Activated T-helper 2 cell treated with anti-CD3 and anti-CD28 coated beads, Interferon-gamma antibody, Interleukin-2, Interleukin-4, amounts not matched to agents 10 μg/mL and 5 μg/mL and 100 μg/mL, durations not matched to agents 14 hours and 24 hours and 36 hours (primary cell): ENCODE measurements around the gene FMR1NB. TPM values are rescaled to one million over a fixed set of nuclear protein-coding genes. Genes with fewer than 3 reads are reported as not detected.

ENCODE experiments used
- DNase-seq: peaks from one replicate; pipeline ENCODE4 v3.0.0; 2021; ENCODE audit warnings: low spot score
- H3K27ac Mint-ChIP-seq: one replicate; pipeline ENCODE4 v1.8.0; 2021; ENCODE audit warnings: mixed read lengths
- H3K27me3 Mint-ChIP-seq: one replicate; pipeline ENCODE4 v1.8.0; 2021; ENCODE audit warnings: low read depth, mixed read lengths
- H3K36me3 Mint-ChIP-seq: one replicate; pipeline ENCODE4 v1.8.0; 2021; ENCODE audit warnings: low read depth, mixed read lengths
- H3K4me1 Mint-ChIP-seq: one replicate; pipeline ENCODE4 v1.8.0; 2021; ENCODE audit warnings: low read depth, mixed read lengths
- H3K4me3 Mint-ChIP-seq: one replicate; pipeline ENCODE4 v1.8.0; 2021; ENCODE audit warnings: low read depth, mild to moderate bottlenecking, moderate library complexity, mixed read lengths
- H3K9me3 Mint-ChIP-seq: one replicate; pipeline ENCODE4 v1.8.0; 2021; ENCODE audit warnings: mixed read lengths
- intact Hi-C: fragments of 100-400 bp; cut with micrococcal nuclease; formaldehyde crosslinking; loops from one replicate; pipeline ENCODE4 v1.15.1; 2023
- total RNA-seq: library from RNA; stranded (reverse); gene quantifications from 2 replicates; pipeline ENCODE4 v1.2.3, GENCODE V29; 2022

FMR1NB gene, protein sequence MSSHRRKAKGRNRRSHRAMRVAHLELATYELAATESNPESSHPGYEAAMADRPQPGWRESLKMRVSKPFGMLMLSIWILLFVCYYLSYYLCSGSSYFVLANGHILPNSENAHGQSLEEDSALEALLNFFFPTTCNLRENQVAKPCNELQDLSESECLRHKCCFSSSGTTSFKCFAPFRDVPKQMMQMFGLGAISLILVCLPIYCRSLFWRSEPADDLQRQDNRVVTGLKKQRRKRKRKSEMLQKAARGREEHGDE
- not detected in 2 replicates for total RNA-seq

GRCh38 chrX:147981038-147981752 is at the start of gene FMR1NB:
Gene FMR1NB (plus strand): TSS chrX:147981337. CDS start chrX:147981403, 66 bp downstream.
- Mint-ChIP-seq H3K27ac (no peak within 1 kb of the TSS), H3K27me3 (no peaks in the 10 kb centered on the region)
- intact Hi-C loops, result no loop called here

DNA sequence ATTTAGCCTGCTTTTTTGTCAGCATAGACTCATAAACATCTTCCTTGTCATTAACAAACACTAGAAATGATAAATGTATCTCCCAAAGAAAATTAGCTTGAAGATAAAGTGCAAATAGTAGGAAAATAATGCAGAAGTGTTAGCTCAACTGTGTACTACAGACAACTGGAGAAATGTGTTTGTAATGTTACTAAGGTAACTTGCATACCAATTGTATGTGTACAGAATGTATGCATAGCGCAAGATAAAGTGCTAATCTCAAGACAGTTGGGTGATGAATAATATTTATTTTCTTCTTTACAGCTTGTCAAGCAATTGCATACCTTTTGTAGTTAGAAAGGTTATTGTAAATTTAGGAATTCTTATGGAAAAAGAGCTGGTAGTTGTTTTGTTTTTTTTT is 47.3 kb upstream of the FMR1NB start:
- Mint-ChIP-seq H3K4me3 (no peak overlapping the region), H3K36me3 (peaks cover 37% of the 10 kb centered on the region), H3K27me3 (no peaks in the 10 kb centered on the region), H3K9me3 (no peaks in the 10 kb centered on the region), H3K27ac (no peak overlapping the region), H3K4me1 (peaks cover 2% of the 10 kb centered on the region)
- intact Hi-C loops, result no loop called here
- DNase-seq, result no peak

More at GRCh38 chrX:147981038-147981752, at the start of gene FMR1NB:
- no peaks in the 10 kb centered on the region for H3K9me3 Mint-ChIP-seq
- H3K4me3 Mint-ChIP-seq, result no peak within 1 kb of the TSS
- no peak for DNase-seq
- H3K36me3 Mint-ChIP-seq, result no peaks in the 10 kb centered on the region
- H3K4me1 Mint-ChIP-seq, result no peaks in the 10 kb centered on the region

DNA sequence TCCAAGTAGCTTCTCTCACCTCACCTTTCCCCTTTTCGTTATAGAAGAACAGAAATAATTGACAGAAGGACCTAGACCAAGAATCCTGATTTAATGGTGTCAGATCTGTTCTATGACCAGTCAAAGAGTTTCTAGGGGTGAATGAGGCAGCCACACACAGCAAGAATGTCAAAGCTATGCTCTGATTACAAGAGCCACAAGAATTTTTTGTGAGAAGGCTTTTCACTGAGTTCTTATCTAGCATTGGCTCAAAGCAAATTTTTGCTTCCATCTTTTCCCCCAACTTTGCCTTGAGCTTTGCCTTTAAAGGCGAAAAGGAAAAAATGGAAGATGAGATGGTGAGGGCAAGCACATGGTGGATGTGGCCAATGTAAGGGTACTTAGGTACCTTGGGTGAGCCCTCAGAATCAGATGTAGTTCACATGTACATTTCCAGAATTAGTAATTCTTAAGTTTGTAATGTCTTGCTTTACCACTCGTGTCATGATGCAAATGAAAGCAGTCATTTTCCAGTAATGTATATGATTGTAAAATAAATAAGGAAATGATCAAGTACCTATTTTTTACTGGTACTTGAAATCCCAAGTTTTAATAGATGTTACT is 45.9 kb upstream of the FMR1NB start:
- intact Hi-C loops, result no loop called here
- H3K27ac Mint-ChIP-seq, result no peak overlapping the region

DNA sequence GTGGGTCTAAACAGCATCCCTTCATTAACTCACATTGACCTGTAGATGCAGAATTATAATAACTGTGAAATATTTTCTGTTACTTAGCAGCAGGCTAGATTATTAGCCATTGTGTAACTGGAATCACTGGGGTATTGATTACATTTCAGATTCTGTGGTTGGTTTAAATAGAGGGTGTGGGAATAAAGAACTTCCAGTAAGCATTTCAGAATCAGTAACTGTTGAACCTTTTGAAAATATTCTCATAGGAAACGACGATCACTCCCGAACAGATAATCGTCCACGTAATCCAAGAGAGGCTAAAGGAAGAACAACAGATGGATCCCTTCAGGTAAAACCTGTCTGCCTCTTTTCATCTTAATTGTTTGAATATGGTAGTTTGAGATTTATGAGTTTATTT is 35.9 kb upstream of the FMR1NB start:
- Mint-ChIP-seq H3K27ac (no peak overlapping the region), H3K4me3 (no peak overlapping the region), H3K4me1 (no peaks in the 10 kb centered on the region), H3K36me3 (peaks cover 53% of the 10 kb centered on the region), H3K9me3 (no peaks in the 10 kb centered on the region), H3K27me3 (no peaks in the 10 kb centered on the region)
- intact Hi-C loops, result no loop called here
- no peak for DNase-seq

More for the DNA sequence above, 45.9 kb upstream of the FMR1NB start:
- no peak for DNase-seq
- Mint-ChIP-seq H3K4me3 (no peak overlapping the region), H3K27me3 (no peaks in the 10 kb centered on the region), H3K4me1 (peaks cover 2% of the 10 kb centered on the region), H3K36me3 (peaks cover 34% of the 10 kb centered on the region), H3K9me3 (no peaks in the 10 kb centered on the region)

DNA sequence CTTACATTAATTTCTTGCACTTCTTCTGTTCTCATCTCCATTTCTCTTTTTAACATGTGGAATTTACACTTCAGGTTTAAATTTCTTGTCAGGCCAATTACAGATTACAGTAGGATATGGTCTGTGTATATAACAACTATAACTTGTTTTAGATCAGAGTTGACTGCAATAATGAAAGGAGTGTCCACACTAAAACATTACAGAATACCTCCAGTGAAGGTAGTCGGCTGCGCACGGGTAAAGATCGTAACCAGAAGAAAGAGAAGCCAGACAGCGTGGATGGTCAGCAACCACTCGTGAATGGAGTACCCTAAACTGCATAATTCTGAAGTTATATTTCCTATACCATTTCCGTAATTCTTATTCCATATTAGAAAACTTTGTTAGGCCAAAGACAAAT is 32.6 kb upstream of the FMR1NB start:
- Mint-ChIP-seq H3K27me3 (no peaks in the 10 kb centered on the region), H3K4me3 (no peak overlapping the region), H3K4me1 (no peaks in the 10 kb centered on the region), H3K9me3 (no peaks in the 10 kb centered on the region), H3K27ac (no peak overlapping the region), H3K36me3 (peaks cover 49% of the 10 kb centered on the region)
- intact Hi-C loops, result no loop called here
- DNase-seq, result no peak

GRCh38 chrX:147950352-147950751 is 30.8 kb upstream of the FMR1NB start:
- Mint-ChIP-seq H3K36me3 (peaks cover 34% of the 10 kb centered on the region), H3K4me3 (no peak overlapping the region), H3K27ac (no peak overlapping the region), H3K27me3 (no peaks in the 10 kb centered on the region), H3K9me3 (no peaks in the 10 kb centered on the region), H3K4me1 (no peaks in the 10 kb centered on the region)
- intact Hi-C loops, result no loop called here
- no peak for DNase-seq

DNA sequence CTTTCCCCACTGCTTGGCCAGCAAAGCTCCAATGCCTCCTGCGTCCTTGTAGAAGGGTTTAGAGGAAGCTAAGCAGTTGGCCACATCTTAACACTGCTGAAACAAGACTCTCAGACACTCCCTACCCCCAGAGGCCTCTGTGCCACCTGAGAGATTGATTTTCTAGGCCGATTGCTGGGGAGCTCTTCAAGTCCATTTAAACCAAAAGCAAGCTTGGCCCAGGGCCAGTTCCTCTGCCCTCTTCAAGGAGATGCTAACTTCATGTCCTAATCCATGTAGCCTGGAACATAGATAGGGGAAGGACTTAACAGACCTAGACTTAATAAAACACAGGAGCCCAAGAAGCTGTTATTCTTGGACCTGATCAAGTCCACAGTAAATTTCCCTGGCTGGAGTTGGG is 27.2 kb upstream of the FMR1NB start:
- Mint-ChIP-seq H3K9me3 (no peaks in the 10 kb centered on the region), H3K27ac (no peak overlapping the region), H3K27me3 (no peaks in the 10 kb centered on the region), H3K4me1 (no peaks in the 10 kb centered on the region), H3K36me3 (peaks cover 20% of the 10 kb centered on the region), H3K4me3 (no peak overlapping the region)
- intact Hi-C loops, result no loop called here
- no peak for DNase-seq

DNA sequence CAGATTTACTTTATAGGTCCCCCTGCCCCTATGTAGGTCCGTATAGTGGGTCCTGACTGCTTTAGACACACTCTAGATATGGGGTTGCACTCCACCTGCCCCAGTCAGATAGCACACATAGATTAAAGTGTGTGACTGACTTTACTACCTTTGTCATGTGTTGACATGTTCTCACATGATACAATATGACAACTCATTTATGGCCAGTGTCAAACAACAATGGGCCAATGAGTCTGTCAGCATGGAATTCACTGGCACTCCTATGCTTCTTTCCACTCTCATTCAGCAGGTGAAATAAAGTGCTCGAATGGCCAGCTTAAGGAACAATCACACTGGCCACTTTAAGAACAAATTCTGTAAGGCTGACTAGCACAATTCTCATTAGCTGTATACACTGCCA is 23.8 kb upstream of the FMR1NB start:
- H3K27ac Mint-ChIP-seq, result no peak overlapping the region
- no peaks in the 10 kb centered on the region for H3K27me3 Mint-ChIP-seq
- H3K9me3 Mint-ChIP-seq, result no peaks in the 10 kb centered on the region
- H3K4me3 Mint-ChIP-seq, result no peak overlapping the region
- no peaks in the 10 kb centered on the region for H3K4me1 Mint-ChIP-seq
- intact Hi-C loops, result no loop called here
- DNase-seq, result no peak
- H3K36me3 Mint-ChIP-seq, result no peaks in the 10 kb centered on the region

DNA sequence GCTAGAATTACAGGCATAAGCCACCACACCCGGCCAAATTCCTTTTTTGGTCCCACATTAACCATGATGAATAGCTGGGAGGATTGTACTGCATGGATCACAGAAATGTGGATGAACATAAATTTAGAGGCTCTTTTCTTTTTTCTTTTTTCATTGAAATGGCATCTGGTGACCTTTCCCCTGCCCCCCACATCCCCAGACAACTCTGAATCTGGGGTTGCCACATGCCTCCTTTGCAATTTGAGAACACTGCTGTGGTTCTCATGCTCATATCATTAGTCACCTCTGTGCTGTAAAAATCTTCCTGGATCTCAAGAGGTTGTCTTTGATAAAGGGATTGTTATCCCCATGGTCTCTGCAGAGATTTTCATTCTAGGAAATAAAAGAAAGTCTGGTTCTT is 22.8 kb upstream of the FMR1NB start:
- H3K4me1 Mint-ChIP-seq, result no peaks in the 10 kb centered on the region
- no peaks in the 10 kb centered on the region for H3K27me3 Mint-ChIP-seq
- intact Hi-C loops, result no loop called here
- DNase-seq, result no peak
- no peaks in the 10 kb centered on the region for H3K36me3 Mint-ChIP-seq
- no peak overlapping the region for H3K27ac Mint-ChIP-seq
- no peaks in the 10 kb centered on the region for H3K9me3 Mint-ChIP-seq
- H3K4me3 Mint-ChIP-seq, result no peak overlapping the region

DNA sequence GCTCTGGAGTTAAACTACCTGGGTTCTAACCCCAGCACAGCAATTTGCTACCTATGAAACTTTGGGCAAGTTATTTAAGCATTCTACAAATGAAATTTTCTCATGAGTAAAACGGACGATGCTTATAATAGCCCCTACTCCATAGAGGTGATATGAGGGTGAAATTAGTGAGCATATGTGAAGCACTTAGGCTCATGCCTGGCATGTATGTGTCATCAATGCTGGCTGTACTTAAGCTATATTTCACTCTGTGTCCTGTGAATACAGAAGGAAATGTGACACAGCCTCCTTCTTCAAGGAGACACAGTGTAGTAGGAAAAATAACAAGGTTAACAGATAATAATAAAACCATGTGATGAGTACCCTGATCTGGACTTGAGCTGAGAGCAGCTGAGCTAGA is 20.4 kb upstream of the FMR1NB start:
- Mint-ChIP-seq H3K27ac (no peak overlapping the region), H3K27me3 (no peaks in the 10 kb centered on the region), H3K4me1 (no peaks in the 10 kb centered on the region), H3K36me3 (no peaks in the 10 kb centered on the region), H3K9me3 (no peaks in the 10 kb centered on the region), H3K4me3 (no peak overlapping the region)
- no peak for DNase-seq
- intact Hi-C loops, result no loop called here

- H3K4me3 Mint-ChIP-seq, result no peak overlapping the region
- no peaks in the 10 kb centered on the region for H3K36me3 Mint-ChIP-seq
- intact Hi-C loops, result no loop called here
- H3K4me1 Mint-ChIP-seq, result no peaks in the 10 kb centered on the region
- no peak for DNase-seq
- no peaks in the 10 kb centered on the region for H3K27me3 Mint-ChIP-seq
- no peaks in the 10 kb centered on the region for H3K9me3 Mint-ChIP-seq
- no peak overlapping the region for H3K27ac Mint-ChIP-seq
Measured at GRCh38 chrX:147962476-147962875, 18.7 kb upstream of the FMR1NB start.

- Mint-ChIP-seq H3K4me1 (no peaks in the 10 kb centered on the region), H3K4me3 (no peak overlapping the region), H3K9me3 (no peaks in the 10 kb centered on the region), H3K27ac (no peak overlapping the region), H3K27me3 (no peaks in the 10 kb centered on the region), H3K36me3 (no peaks in the 10 kb centered on the region)
- intact Hi-C loops, result no loop called here
- no peak for DNase-seq
Measured at GRCh38 chrX:147978931-147979330, 2.2 kb upstream of the FMR1NB start.

GRCh38 chrX:148020329-148020728 is 39.2 kb downstream of the FMR1NB start:
- intact Hi-C loops, result no loop called here
- Mint-ChIP-seq H3K9me3 (no peaks in the 10 kb centered on the region), H3K36me3 (no peaks in the 10 kb centered on the region), H3K27ac (no peak overlapping the region), H3K4me1 (no peaks in the 10 kb centered on the region), H3K4me3 (no peak overlapping the region), H3K27me3 (peaks cover 2% of the 10 kb centered on the region)
- DNase-seq, result no peak
